ENCODE results near the gene RAPGEF5.

Gene RAPGEF5

GRCh38 chr7:22275661-22276060 is 81.3 kb downstream of the RAPGEF5 start:
- no peaks in the 10 kb centered on the region for H3K27me3 ChIP-seq (ENCODE audit: control insufficient read depth, insufficient read depth, low read length, poor library complexity, severe bottlenecking)
- no peaks in the 10 kb centered on the region for H3K4me1 ChIP-seq (ENCODE audit: control insufficient read depth, insufficient read depth, low read length)
- no peak overlapping the region for H3K4me3 ChIP-seq (ENCODE audit: insufficient read depth, low read depth, low read length)
- no peak overlapping the region for H3K27ac ChIP-seq (ENCODE audit: insufficient read depth, low read depth, low read length, poor library complexity, severe bottlenecking)
- 87 to 93% methylated on average over 2 of the region's 2 CpGs for WGBS, 2 experiments
- no peaks in the 10 kb centered on the region for H3K36me3 ChIP-seq (ENCODE audit: control insufficient read depth, insufficient read depth, low read length)
- H3K9me3 ChIP-seq (ENCODE audit: control insufficient read depth, low read length): no peaks in the 10 kb centered on the region

GRCh38 chr7:22271311-22271710 is 85.6 kb downstream of the RAPGEF5 start:
- 93 to 100% methylated on average over 2 to 4 of the region's 4 CpGs for WGBS, 2 experiments
- Histone ChIP-seq H3K27ac (ENCODE audit: insufficient read depth, low read depth, low read length, poor library complexity, severe bottlenecking) (no peak overlapping the region), H3K4me1 (ENCODE audit: control insufficient read depth, insufficient read depth, low read length) (peaks cover 23% of the 10 kb centered on the region), H3K9me3 (ENCODE audit: control insufficient read depth, low read length) (no peaks in the 10 kb centered on the region), H3K4me3 (ENCODE audit: insufficient read depth, low read depth, low read length) (no peak overlapping the region), H3K27me3 (ENCODE audit: control insufficient read depth, insufficient read depth, low read length, poor library complexity, severe bottlenecking) (no peaks in the 10 kb centered on the region), H3K36me3 (ENCODE audit: control insufficient read depth, insufficient read depth, low read length) (no peaks in the 10 kb centered on the region)

GRCh38 chr7:22270371-22270770 is 86.6 kb downstream of the RAPGEF5 start:
- no peak overlapping the region for H3K27ac ChIP-seq (ENCODE audit: insufficient read depth, low read depth, low read length, poor library complexity, severe bottlenecking)
- peaks cover 23% of the 10 kb centered on the region for H3K4me1 ChIP-seq (ENCODE audit: control insufficient read depth, insufficient read depth, low read length)
- H3K27me3 ChIP-seq (ENCODE audit: control insufficient read depth, insufficient read depth, low read length, poor library complexity, severe bottlenecking): no peaks in the 10 kb centered on the region
- H3K9me3 ChIP-seq (ENCODE audit: control insufficient read depth, low read length): no peaks in the 10 kb centered on the region
- no peak overlapping the region for H3K4me3 ChIP-seq (ENCODE audit: insufficient read depth, low read depth, low read length)
- no peaks in the 10 kb centered on the region for H3K36me3 ChIP-seq (ENCODE audit: control insufficient read depth, insufficient read depth, low read length)

GRCh38 chr7:22269963-22270362 is 87.0 kb downstream of the RAPGEF5 start:
- no peaks in the 10 kb centered on the region for H3K36me3 ChIP-seq (ENCODE audit: control insufficient read depth, insufficient read depth, low read length)
- WGBS, 2 experiments: 96 to 97% methylated on average over 3 of the region's 3 CpGs
- H3K9me3 ChIP-seq (ENCODE audit: control insufficient read depth, low read length): no peaks in the 10 kb centered on the region
- H3K4me3 ChIP-seq (ENCODE audit: insufficient read depth, low read depth, low read length): no peak overlapping the region
- H3K27me3 ChIP-seq (ENCODE audit: control insufficient read depth, insufficient read depth, low read length, poor library complexity, severe bottlenecking): no peaks in the 10 kb centered on the region
- peaks cover 23% of the 10 kb centered on the region for H3K4me1 ChIP-seq (ENCODE audit: control insufficient read depth, insufficient read depth, low read length)
- H3K27ac ChIP-seq (ENCODE audit: insufficient read depth, low read depth, low read length, poor library complexity, severe bottlenecking): no peak overlapping the region

- 46 to 70% methylated on average over 5 to 6 of the region's 6 CpGs for WGBS, 2 experiments
- H3K36me3 ChIP-seq (ENCODE audit: control insufficient read depth, insufficient read depth, low read length): no peaks in the 10 kb centered on the region
- no peaks in the 10 kb centered on the region for H3K9me3 ChIP-seq (ENCODE audit: control insufficient read depth, low read length)
- H3K27ac ChIP-seq (ENCODE audit: insufficient read depth, low read depth, low read length, poor library complexity, severe bottlenecking): no peak overlapping the region
- no peak overlapping the region for H3K4me3 ChIP-seq (ENCODE audit: insufficient read depth, low read depth, low read length)
- H3K27me3 ChIP-seq (ENCODE audit: control insufficient read depth, insufficient read depth, low read length, poor library complexity, severe bottlenecking): no peaks in the 10 kb centered on the region
- peaks cover 23% of the 10 kb centered on the region for H3K4me1 ChIP-seq (ENCODE audit: control insufficient read depth, insufficient read depth, low read length)
Observed at GRCh38 chr7:22268884-22269421, 88.0 kb downstream of the RAPGEF5 start.

GRCh38 chr7:22267930-22268615 is 88.9 kb downstream of the RAPGEF5 start:
- no peak overlapping the region for H3K4me3 ChIP-seq (ENCODE audit: insufficient read depth, low read depth, low read length)
- WGBS, 2 experiments: 82 to 86% methylated on average over 2 to 4 of the region's 4 CpGs

GRCh38 chr7:22262538-22262937 is 94.4 kb downstream of the RAPGEF5 start:
- no peaks in the 10 kb centered on the region for H3K27me3 ChIP-seq (ENCODE audit: control insufficient read depth, insufficient read depth, low read length, poor library complexity, severe bottlenecking)
- no peaks in the 10 kb centered on the region for H3K9me3 ChIP-seq (ENCODE audit: control insufficient read depth, low read length)
- H3K4me3 ChIP-seq (ENCODE audit: insufficient read depth, low read depth, low read length): no peak overlapping the region
- H3K36me3 ChIP-seq (ENCODE audit: control insufficient read depth, insufficient read depth, low read length): no peaks in the 10 kb centered on the region
- H3K27ac ChIP-seq (ENCODE audit: insufficient read depth, low read depth, low read length, poor library complexity, severe bottlenecking): no peak overlapping the region
- 92 to 96% methylated on average over 4 of the region's 4 CpGs for WGBS, 2 experiments
- H3K4me1 ChIP-seq (ENCODE audit: control insufficient read depth, insufficient read depth, low read length): peaks cover 2% of the 10 kb centered on the region

More at GRCh38 chr7:22267930-22268615, 88.9 kb downstream of the RAPGEF5 start:
- H3K4me1 ChIP-seq (ENCODE audit: control insufficient read depth, insufficient read depth, low read length): peaks cover 23% of the 10 kb centered on the region
- H3K27me3 ChIP-seq (ENCODE audit: control insufficient read depth, insufficient read depth, low read length, poor library complexity, severe bottlenecking): no peaks in the 10 kb centered on the region
- H3K36me3 ChIP-seq (ENCODE audit: control insufficient read depth, insufficient read depth, low read length): no peaks in the 10 kb centered on the region
- no peaks in the 10 kb centered on the region for H3K9me3 ChIP-seq (ENCODE audit: control insufficient read depth, low read length)
- no peak overlapping the region for H3K27ac ChIP-seq (ENCODE audit: insufficient read depth, low read depth, low read length, poor library complexity, severe bottlenecking)

GRCh38 chr7:22256541-22257096 is 100.3 kb downstream of the RAPGEF5 start:
- peaks cover 16% of the 10 kb centered on the region for H3K4me1 ChIP-seq (ENCODE audit: control insufficient read depth, insufficient read depth, low read length)
- no peak overlapping the region for H3K4me3 ChIP-seq (ENCODE audit: insufficient read depth, low read depth, low read length)
- no peak overlapping the region for H3K27ac ChIP-seq (ENCODE audit: insufficient read depth, low read depth, low read length, poor library complexity, severe bottlenecking)
- no peaks in the 10 kb centered on the region for H3K27me3 ChIP-seq (ENCODE audit: control insufficient read depth, insufficient read depth, low read length, poor library complexity, severe bottlenecking)
- WGBS, 2 experiments: 90 to 95% methylated on average over 2 of the region's 2 CpGs
- no peaks in the 10 kb centered on the region for H3K36me3 ChIP-seq (ENCODE audit: control insufficient read depth, insufficient read depth, low read length)
- no peaks in the 10 kb centered on the region for H3K9me3 ChIP-seq (ENCODE audit: control insufficient read depth, low read length)

- no peak overlapping the region for H3K27ac ChIP-seq (ENCODE audit: insufficient read depth, low read depth, low read length, poor library complexity, severe bottlenecking)
- no peaks in the 10 kb centered on the region for H3K36me3 ChIP-seq (ENCODE audit: control insufficient read depth, insufficient read depth, low read length)
- WGBS, 2 experiments: 50 to 51% methylated on average over 1 of the region's 1 CpG
- H3K4me3 ChIP-seq (ENCODE audit: insufficient read depth, low read depth, low read length): no peak overlapping the region
- no peaks in the 10 kb centered on the region for H3K9me3 ChIP-seq (ENCODE audit: control insufficient read depth, low read length)
- peaks cover 21% of the 10 kb centered on the region for H3K4me1 ChIP-seq (ENCODE audit: control insufficient read depth, insufficient read depth, low read length)
- no peaks in the 10 kb centered on the region for H3K27me3 ChIP-seq (ENCODE audit: control insufficient read depth, insufficient read depth, low read length, poor library complexity, severe bottlenecking)
Observed at GRCh38 chr7:22255834-22256233, 101.1 kb downstream of the RAPGEF5 start.

GRCh38 chr7:22255342-22255741 is 101.6 kb downstream of the RAPGEF5 start:
- H3K4me3 ChIP-seq (ENCODE audit: insufficient read depth, low read depth, low read length): no peak overlapping the region
- H3K4me1 ChIP-seq (ENCODE audit: control insufficient read depth, insufficient read depth, low read length): peaks cover 21% of the 10 kb centered on the region
- H3K36me3 ChIP-seq (ENCODE audit: control insufficient read depth, insufficient read depth, low read length): no peaks in the 10 kb centered on the region
- H3K27me3 ChIP-seq (ENCODE audit: control insufficient read depth, insufficient read depth, low read length, poor library complexity, severe bottlenecking): no peaks in the 10 kb centered on the region
- H3K9me3 ChIP-seq (ENCODE audit: control insufficient read depth, low read length): no peaks in the 10 kb centered on the region
- WGBS, 2 experiments: 86 to 95% methylated on average over 1 of the region's 1 CpG
- no peak overlapping the region for H3K27ac ChIP-seq (ENCODE audit: insufficient read depth, low read depth, low read length, poor library complexity, severe bottlenecking)

Data from ectodermal cell (in vitro differentiated cells).